KG1 (cell line): Measurements from ENCODE around the gene SLC66A1.

Experiments used
- DNase-seq: peaks from one replicate; lab custom pipeline; 2025; lab: John Stamatoyannopoulos, UW

SLC66A1 gene

DNA sequence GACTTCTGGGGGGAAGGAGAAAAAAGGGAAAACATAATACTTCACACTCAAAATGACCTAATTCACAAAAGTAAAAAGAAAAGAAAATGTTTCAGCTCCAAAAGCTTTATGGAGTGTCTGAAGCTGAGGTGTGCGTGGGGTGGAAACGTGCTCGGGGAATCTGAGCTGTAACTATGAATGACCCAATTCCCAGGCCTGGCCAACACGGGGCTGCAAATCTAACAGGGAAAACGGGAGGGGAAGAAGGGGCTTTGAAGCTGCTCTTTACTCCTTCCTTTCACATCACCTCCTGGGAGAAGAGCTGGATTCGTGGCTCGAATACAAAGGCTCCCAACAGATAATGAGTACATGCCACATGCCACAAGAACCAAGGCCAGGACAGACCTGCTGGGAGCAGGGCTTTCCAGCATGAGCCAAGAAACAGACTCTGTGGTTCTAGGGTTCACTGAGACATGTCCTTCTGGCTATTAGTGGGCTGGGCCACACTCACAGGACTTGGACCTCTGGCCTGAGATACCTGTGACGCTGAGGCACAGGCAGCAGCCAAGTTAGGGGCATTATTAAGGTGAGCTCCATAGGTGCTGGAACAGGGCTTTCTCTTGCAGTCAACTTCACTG, 51.5 kb downstream of the SLC66A1 start:
- no peak for DNase-seq

DNA sequence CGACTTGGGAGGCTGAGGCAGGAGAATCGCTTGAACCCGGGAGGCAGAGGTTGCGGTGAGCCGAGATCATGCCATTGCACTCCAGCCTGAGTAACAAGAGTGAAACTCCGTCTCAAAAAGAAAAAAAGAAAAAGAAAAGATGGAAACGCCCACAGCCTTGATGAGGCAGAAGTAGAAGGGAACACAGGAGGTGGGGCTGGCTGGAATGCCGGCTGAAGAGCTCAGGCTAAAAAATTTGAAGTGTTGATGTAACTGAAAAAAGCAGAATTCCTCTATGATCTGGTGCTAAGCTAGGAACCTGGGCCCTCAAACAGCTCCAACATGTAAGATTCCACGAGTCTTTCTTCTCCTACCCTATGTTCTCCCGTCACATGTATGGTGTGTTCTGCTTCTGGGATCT, 53.6 kb downstream of the SLC66A1 start:
- no peak for DNase-seq

DNA sequence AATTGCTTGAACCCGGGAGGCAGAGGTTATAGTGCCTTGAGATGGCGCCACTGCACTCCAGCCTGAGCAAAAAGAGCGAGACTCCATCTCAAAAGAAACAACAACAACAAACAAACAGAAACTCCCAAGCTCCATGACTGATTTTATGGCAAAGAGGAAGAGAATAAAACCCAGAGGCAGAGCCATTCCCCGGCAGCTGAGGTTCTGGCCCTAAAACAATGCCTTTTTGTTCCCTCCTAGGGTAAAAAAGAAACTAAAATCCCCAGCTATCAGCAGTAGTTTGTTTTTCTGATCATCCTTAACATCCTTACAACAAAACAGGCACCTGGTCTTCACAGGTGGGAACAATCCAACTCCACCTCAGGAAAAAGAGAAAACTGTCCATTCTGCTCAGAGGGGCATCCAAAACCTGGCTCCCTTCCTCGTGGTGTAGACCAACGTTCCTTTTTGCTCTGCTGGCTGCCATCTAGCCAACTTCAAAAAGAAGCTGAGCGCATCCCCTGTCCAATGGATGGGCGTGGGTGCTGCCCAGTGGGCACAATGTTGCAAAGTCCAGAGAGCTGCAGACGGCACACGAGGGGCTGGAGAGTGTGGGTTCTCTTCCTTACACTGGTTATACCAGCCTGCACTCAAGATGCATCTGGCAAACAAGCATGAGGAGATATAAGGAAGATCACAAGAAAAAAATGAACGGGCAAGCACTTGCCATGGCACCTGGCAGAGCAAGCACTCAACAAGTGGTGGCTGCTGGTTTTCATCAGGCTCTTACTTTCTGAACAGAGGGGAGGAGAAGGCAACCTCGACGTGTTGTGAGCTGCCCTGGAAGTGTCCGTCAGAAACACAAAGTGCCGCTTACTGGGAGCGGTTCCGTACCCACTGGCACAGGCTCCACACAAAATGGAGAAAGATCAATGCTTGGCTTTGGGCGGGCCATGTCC, 54.7 kb downstream of the SLC66A1 start:
- DNase-seq = no peak

DNA sequence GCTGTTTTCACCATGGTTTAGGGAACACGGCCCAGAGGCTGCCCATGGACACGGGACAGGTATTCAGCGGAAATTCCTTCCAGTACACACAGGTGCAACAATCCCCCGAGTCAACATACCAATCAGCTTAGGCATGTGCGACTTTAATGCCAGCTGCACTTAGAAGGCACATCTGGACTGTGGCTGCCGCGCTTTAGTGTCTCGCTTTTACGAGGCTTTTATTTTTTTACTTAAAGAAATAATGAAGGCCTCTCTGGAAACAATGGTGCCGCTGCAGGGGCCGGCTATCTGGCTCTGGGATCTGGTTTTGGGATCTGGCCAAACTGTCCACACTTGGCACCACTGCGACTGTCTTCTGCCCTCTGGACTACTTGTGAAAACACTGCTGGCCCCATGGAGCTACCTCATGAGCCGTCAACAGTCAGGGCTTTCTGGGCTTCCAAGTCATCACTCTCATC, 55.5 kb downstream of the SLC66A1 start:
- no peak for DNase-seq

DNA sequence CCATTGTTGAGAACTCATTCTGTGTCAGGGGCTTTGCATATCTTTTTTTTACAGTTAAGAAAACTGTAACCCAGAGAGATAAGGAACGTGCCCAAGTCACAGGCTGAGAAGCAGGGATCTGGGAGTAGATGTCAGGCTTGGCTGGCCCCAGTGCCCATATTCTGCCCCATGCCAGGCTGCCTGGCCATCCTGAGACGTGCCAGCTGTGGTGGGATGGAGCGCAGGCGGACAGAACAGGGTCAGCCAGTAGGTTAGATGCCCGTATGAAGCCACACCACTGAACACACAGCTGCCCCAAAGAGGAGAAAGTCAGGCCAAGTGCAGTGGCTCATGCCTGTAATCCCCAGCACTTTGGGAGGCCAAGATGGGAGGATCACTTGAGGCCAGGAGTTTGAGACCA, 55.9 kb downstream of the SLC66A1 start:
- no peak for DNase-seq

DNA sequence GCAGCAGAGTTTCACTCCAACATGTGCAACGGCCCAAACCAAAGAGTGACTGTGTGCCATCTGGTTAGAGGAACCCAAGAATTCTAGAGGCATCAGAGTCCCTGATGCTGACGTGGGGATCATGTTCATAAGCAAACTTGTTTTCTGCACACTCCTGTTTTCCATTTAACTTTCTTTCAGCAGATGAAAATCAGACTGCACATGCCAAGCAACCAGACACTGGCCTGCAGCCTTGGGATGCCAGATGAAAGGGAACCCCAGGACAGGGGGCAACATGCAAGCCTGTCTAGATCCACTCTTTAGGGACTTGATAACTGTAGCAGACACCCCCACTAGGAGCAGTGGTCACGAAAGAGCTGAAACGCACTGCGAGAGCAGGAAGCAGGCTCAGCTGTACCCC, 56.8 kb downstream of the SLC66A1 start:
- no peak for DNase-seq

DNA sequence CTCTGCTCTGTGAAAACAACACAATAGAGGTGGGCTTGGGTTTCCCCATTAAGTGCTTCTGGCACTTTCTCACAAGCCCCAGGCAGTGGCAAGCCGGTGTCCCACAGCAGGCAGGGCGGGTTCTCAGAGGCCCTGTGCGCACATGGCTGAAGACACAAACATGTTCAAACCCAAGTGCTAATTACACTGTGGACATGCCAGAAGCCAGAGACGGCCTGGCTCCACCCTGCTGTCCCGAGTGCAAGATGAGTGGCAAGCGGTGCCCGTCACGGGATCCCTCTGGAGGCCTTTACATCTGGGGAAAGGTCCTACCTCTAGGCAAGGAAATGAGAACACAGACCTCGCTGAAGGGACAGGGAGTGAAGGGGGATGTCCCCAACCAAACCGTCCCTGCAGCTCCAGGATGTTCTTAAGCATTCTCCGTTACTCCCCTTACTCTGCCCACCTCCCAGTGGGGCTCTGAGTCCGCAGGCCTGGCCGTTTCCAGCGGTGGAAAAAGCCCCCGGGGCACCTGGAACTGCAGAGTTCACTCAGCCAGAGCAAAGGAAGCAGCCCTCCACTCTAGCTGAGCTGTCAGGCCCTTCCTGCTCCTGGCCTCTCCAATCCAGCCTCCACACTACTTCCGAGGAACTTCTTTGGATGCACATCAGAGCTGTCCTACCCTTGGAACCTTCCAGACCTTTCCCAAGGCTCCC, 57.4 kb downstream of the SLC66A1 start:
- DNase-seq = no peak

DNA sequence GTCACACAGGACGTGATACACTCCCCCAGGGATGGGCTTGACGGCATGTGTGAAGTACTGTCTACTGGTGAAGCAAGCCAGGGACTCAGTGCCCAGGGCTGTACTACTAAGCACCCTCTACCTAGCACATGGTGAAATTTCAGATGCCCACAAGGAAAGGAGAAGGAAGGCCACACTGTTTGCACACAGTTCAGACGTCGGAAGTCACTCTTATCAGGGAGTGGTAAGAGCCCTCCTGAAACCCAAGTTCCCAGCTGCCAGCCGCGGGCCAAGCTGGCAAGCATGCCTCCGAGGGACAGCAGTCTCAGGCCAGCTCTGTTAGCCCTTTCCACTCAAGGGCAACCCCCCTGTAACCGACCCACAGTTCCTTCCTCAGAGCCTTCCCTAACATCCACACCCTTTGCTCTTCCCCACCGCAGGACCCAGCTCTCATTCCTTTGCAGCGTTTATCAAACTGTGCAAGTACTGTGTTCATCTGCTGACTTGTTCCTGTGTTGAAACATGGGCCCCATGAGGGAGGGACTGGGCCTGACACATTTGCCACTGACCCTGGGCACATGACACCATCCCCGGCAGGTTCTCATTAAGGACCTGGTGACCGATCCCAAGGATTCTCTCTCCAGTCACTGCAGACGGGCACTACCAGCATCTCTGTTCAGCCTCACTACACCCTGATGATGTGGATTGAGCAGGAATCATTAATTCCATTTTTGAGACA, 58.5 kb downstream of the SLC66A1 start:
- DNase-seq = no peak

DNA sequence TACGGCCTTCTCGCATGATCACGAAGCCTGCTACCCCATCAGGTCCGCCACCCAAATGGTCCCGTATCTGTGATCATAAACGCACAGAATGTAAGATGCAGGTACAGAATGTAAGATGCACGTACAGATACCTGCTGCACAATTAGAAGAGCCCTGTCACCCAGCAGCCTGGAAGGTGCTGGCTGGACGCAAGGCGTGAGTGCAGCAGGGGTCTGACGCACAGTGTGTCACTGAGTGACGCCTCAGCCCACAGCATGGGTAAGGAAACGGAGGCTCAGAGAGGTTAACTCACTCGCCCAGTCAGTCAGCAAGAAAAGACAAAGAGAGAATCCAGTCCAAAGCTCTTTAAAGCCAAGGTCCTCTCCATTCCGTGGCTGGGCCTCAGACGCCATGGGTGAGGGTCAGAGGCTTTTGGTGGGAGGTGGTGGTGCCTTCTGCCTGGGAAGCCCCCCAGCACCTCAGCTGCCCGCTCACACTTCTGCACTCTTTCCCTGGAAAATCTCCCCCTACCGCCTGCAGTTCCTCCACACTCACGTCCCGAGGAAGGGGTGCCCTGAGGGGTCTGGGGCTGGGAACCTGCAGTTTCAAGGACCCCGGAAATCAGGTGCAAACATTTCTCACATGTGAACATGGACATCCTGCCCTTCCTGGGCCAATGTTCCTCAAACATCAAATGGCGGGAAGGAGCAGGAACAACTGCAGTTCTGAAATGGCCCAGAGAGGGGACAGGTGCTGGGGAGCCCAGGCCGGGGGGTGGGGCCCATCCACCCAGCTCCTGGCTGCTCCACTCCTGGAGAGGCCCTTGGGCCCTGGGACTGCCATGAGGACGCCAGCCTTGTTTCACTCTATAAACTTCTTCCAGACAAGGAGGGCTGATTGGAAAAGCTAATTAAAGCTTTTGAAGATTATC, 59.4 kb downstream of the SLC66A1 start:
- no peak for DNase-seq

DNA sequence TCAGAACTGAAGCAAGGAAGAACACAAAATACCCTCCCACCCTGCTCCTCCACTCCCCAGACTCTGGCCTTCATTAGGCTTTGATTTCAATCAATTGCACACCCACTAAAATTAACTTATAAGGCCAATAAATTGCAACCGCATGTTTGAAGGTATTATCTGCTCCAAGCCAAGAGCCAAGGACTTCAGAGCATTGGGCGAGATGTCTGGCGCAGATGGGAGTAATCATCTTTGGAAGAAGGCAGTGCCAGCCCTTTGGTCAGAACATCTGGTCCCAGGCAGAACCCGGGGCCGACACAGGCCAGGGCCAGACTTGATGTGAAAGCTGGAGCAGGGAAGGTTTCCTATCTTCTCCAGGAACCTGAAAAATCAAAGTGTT, 60.0 kb downstream of the SLC66A1 start:
- DNase-seq = no peak

DNA sequence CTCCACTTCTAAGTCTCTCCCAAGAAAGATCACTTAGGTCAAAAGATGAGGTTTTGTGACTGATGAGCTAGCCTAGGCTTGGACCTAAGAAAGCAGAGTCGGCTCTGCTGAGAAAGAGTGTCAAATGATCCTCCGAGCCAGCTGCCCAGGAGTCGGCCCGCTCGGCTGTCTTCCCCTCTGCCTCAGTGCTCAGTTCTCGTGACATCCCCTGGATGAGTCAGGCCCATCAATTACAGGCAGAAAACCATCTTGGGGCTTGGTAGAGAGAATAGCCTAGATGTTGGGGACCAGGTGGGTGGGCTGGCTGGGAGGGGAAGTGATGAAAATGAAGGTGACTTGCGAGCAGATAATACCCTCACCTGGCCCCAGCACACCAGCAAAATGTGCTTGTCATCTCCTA, 60.5 kb downstream of the SLC66A1 start:
- DNase-seq = no peak

DNA sequence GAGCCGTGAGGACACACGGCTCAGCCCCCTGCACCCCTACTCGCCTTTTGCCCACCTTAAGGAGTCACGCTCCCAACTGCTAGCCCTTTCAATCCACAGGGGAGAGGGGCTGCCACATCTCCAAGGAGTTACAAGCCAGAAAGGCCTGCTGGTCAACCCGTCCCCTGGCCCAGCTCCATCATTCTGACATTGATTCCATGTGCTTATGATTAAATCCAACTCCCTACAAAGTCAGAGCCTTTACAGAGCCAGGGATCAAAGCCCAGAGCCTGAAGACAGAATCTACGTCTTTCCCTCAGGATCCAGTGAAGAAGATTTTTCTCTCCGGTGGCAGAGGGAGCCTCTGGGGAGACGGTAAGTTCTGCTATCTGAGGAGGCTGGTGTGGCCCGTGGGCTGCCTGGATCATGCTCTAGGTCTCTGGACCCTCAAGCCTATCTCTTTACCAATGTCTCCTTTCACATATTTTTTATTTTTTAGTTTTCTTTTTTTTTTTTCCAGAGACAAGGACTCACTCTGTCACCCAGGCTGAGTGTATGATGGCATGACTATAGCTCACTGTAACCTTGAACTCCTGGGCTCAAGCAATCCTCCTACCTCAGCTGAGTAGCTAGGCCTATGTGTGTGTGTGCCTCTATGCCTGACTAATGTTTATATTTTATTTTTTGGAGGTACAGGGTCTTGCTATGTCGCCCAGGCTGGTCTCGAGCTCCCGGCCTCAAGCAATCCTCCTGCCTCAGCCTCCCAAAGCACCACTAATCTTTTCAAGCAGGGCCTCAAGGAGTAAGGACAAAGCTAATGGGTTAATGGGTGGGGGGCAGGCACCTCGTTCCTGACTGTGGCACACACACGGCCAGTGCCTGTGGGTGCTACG, 61.3 kb downstream of the SLC66A1 start:
- DNase-seq = no peak

DNA sequence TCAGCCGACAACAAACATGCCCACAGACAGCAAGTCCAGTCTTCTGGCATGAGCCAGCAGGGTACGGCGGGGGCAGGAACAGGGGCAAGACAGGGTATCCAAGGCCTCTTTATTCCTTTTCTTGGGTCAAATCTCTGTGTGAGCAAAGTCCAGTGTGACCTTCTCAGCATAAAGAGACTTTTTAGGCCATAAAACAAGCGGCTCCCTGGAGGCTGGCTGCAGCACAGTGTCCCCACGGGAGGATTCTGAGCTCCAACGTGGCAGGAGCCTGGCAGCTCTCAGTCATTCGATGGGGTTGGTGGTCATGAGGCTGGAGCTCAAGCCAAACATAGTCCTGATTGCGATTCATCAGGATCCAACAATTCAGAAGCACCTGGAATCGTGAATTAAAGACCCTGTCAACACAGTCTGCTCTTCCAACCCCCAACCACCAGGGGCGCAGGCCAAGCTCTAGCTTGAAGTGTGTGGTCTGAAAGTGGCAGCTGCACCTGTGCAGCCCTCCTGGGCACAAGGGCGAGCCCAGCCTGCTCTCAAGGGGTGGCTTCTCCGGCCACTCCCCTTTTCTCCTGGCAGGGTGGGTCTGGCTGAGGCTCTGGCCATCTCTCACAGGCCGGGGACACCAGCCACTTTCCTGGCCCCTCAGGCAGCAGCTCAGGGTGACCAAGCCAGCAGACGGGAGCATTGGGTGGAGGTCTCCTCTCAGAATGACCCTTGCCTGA, 62.1 kb downstream of the SLC66A1 start:
- DNase-seq = no peak

DNA sequence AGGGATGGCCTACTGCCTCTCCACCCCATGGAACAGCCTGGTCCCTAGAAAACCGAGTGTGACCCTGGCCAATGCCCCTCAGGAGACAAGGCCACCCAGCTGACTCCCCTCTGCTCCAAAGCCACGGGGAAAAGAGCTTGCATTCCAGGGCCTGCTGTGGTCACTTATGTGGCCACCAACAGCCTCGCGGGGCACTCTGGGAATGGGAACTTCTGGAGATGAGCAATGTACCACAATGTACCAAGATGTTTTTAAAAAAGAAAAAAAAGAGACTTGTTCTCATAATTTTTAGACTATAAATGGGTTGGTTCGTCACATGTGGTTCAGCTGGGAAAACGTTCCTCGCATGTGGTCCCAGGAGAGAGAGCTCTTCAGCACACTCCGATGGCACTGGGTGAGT, 62.8 kb downstream of the SLC66A1 start:
- no peak for DNase-seq

DNA sequence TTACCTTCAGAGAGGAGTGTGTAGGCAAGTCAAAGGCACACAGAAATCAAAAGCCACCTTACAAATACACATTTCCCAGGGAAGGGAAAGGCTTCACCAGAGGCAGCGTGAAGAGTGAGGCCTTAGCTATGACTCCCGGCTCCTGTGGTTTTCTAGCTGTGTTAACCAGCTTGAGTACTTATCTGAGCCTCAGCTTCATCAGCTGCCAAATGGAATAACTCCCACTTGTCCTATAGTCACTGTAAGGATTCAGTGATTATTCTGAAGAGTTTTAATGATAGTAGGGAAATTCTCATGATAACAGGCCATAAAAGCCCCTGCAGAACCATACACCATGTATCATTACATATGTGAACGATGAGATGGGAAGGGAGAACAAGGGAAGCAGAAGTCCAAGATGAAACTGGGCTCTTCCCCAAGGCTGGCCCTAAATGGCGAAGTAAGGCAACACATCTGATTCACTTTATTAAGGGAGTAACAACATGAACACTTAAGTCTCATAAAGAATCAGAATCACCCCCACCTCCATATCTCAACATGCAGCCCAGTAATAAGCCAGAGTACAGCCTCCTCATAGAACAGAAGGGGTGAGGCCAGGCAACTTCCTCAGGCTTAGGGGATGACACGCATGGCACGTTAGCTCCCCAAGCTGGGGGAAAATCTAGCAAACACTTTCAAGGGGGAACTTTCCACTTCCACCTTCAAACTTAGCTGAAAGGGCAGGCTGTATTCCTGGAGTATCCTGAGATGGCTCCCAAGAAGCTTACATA, 63.7 kb downstream of the SLC66A1 start:
- DNase-seq = no peak

DNA sequence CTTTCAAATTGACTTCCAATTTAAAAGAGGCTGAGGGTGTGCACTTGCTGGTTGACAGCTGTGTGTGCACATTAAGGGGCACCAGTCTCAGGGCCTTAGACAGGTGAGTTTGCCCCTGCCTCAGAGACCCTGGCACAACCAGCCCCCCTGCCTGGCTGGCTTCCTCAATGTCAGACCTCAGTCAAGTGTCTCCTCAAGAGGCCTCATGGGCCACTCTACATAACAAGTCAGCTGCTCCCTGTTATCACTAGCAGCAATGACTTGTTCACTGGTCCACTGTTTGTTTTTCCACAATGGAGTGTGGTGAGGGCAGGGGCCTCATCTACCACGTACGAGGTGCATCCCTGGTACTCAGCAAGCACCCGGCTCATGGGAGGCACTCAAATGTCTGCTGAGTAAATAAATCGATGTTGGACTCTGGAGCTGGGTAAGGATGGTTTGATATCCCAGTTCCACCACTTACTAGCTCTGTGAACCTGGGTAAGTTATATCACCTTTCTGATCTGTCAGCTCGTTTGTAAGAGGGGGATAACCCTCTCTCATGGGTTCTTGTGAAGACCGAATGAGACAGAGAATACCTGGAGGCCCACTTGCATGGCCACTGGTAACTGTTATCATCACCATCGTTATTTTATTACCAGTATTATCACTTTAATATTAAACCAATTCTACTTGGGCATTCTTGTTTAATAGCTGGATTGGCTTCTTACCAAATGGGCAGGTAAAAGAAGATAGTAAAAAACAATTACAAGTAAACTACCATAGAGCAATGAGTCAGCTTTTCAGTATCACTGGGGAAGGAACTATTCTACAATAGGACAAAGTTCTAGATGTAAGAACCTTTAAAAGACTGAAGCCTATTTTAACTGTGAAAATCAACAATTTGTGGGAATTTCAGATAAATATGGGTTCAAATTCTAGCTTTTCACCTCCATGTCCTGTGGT, 64.6 kb downstream of the SLC66A1 start:
- no peak for DNase-seq
